ENCODE data around the gene CYB5D1.

The CYB5D1 gene

DNA sequence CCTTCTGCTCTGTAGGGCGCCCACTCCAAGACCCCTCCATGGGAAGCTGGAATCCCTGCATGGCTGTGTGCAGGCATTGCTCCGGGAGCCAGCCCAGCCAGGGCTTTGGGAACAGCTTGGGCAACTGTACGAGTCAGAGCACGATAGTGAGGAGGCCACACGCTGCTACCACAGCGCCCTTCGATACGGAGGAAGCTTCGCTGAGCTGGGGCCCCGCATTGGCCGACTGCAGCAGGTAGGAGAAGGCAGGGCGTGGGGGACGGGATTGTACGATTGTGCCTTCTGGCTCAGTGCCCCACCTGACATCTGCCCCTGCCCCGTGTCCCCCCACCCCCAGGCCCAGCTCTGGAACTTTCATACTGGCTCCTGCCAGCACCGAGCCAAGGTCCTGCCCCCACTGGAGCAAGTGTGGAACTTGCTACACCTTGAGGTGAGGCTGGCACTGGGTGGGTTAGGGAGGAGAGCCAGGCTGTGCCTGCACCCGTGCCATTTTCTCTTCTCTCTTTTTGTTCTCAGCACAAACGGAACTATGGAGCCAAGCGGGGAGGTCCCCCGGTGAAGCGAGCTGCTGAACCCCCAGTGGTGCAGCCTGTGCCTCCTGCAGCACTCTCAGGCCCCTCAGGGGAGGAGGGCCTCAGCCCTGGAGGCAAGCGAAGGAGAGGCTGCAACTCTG is 11.6 kb upstream of the CYB5D1 start:
- DNase-seq = no peak

DNA sequence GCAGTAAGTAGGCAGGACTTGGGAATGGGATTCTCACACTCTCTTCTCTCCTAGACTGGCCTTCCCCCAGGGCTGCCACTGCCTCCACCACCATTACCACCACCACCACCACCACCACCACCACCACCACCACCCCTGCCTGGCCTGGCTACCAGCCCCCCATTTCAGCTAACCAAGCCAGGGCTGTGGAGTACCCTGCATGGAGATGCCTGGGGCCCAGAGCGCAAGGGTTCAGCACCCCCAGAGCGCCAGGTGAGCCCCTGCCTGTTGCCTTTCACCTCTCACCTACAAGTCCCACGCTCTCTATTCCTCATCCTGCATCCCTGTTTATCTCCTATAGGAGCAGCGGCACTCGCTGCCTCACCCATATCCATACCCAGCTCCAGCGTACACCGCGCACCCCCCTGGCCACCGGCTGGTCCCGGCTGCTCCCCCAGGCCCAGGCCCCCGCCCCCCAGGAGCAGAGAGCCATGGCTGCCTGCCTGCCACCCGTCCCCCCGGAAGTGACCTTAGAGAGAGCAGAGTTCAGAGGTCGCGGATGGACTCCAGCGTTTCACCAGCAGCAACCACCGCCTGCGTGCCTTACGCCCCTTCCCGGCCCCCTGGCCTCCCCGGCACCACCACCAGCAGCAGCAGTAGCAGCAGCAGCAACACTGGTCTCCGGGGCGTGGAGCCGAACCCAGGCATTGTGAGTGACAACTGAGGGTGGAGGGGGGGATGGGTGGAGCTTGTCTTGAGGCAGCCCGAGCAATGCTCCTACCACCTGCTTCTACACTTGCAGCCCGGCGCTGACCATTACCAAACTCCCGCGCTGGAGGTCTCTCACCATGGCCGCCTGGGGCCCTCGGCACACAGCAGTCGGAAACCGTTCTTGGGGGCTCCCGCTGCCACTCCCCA is 10.8 kb upstream of the CYB5D1 start:
- DNase-seq = no peak

DNA sequence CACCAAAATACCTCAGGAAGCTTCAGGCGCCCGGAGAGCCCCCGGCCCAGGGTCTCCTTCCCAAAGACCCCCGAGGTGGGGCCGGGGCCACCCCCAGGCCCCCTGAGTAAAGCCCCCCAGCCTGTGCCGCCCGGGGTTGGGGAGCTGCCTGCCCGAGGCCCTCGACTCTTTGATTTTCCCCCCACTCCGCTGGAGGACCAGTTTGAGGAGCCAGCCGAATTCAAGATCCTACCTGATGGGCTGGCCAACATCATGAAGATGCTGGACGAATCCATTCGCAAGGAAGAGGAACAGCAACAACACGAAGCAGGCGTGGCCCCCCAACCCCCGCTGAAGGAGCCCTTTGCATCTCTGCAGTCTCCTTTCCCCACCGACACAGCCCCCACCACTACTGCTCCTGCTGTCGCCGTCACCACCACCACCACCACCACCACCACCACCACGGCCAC is 9.6 kb upstream of the CYB5D1 start:
- no peak for DNase-seq

DNA sequence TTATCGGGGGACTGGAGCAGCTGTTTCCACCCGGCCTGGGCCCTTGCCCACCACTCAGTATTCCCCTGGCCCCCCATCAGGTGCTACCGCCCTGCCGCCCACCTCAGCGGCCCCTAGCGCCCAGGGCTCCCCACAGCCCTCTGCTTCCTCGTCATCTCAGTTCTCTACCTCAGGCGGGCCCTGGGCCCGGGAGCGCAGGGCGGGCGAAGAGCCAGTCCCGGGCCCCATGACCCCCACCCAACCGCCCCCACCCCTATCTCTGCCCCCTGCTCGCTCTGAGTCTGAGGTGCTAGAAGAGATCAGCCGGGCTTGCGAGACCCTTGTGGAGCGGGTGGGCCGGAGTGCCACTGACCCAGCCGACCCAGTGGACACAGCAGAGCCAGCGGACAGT is 9.1 kb upstream of the CYB5D1 start:
- DNase-seq = no peak

DNA sequence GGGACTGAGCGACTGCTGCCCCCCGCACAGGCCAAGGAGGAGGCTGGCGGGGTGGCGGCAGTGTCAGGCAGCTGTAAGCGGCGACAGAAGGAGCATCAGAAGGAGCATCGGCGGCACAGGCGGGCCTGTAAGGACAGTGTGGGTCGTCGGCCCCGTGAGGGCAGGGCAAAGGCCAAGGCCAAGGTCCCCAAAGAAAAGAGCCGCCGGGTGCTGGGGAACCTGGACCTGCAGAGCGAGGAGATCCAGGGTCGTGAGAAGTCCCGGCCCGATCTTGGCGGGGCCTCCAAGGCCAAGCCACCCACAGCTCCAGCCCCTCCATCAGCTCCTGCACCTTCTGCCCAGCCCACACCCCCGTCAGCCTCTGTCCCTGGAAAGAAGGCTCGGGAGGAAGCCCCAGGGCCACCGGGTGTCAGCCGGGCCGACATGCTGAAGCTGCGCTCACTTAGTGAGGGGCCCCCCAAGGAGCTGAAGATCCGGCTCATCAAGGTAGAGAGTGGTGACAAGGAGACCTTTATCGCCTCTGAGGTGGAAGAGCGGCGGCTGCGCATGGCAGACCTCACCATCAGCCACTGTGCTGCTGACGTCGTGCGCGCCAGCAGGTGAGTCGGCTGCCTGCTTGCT is 8.6 kb upstream of the CYB5D1 start:
- peak in 1 of 2 donors; percentile 21 for DNase-seq

DNA sequence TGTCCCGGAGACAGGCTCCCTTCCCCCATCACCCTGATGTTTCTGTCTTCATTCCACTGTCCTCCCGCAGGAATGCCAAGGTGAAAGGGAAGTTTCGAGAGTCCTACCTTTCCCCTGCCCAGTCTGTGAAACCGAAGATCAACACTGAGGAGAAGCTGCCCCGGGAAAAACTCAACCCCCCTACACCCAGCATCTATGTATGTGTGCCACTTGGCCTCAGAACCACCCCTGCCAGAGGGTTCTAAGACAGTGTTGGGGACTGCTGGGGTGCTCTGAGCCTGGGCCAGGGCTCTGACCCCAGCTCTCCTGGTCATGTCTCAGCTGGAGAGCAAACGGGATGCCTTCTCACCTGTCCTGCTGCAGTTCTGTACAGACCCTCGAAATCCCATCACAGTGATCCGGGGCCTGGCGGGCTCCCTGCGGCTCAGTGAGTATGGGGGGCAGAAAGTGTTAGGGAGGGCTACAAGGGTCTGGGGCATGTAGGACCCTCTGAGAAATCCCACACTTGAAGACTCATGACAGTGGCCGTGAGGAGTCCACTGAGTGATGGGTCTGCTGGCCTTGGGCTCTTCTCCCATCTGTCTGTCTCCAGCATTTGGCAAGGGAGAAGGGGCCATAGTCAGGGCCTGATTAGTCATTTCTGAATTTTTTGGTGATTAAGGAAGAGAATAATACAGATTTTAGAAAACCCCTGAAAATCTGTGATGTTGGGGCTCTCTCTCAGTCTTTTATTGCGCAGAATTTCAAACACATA is 7.9 kb upstream of the CYB5D1 start:
- no peak for DNase-seq

DNA sequence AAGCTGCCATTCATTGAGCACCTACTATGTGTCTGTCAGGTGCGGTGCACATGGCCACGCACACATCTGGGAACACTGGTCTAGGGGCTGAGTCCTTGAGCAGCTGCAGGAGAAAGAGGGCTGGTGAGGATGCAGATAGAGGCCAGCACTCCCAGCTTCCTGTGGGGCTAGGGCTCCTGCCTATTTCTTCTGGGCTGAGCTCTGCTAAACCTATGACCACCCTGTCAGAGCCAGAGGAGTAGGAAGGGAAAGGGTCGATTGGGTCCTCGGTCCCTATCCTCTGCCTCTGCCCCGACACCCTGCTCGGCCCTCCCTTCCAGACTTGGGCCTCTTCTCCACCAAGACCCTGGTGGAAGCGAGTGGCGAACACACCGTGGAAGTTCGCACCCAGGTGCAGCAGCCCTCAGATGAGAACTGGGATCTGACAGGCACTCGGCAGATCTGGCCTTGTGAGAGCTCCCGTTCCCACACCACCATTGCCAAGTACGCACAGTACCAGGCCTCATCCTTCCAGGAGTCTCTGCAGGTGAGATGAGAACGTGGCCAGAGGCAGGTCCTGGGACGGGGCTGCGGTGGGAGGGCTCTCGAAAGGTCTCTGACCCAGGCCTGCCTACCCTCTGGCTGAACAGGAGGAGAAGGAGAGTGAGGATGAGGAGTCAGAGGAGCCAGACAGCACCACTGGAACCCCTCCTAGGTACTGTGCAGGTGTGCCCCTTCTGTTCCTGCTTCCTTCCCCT is 6.9 kb upstream of the CYB5D1 start:
- DNase-seq = peak in 1 of 2 donors; percentile 16

DNA sequence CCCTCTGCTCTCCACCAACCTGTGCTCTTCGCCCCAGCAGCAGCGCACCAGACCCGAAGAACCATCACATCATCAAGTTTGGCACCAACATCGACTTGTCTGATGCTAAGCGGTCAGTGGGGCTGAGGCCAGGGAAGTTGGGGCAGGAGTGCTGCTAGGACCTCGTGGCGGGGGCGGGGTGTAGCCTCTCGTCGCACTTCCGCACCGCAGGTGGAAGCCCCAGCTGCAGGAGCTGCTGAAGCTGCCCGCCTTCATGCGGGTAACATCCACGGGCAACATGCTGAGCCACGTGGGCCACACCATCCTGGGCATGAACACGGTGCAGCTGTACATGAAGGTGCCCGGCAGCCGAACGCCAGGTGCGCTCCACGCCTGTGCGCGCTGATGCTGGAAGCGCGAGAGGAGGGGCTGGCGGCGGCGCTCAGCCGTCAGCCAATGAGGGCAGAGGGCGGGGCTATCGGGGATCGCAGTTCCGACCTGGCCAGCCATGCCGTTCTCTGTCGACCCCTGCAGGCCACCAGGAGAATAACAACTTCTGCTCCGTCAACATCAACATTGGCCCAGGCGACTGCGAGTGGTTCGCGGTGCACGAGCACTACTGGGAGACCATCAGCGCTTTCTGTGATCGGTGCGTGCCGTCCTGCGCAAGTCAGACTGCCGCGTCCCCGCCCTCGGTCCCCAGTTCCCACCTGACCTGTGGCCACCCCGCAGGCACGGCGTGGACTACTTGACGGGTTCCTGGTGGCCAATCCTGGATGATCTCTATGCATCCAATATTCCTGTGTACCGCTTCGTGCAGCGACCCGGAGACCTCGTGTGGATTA is 6.2 kb upstream of the CYB5D1 start:
- DNase-seq = peak; percentile 94 to 95

DNA sequence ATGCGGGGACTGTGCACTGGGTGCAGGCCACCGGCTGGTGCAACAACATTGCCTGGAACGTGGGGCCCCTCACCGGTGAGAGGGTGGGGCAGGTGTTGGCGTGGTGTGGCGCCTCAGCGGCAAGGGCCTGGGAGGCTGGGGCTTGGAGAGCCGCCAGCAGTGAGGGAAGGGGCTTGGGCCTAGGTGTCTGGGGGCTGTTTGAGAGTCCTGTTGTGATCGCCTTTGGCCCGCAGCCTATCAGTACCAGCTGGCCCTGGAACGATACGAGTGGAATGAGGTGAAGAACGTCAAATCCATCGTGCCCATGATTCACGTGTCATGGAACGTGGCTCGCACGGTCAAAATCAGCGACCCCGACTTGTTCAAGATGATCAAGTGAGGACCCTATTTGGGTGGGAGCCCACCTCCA is 5.5 kb upstream of the CYB5D1 start:
- no peak for DNase-seq

DNA sequence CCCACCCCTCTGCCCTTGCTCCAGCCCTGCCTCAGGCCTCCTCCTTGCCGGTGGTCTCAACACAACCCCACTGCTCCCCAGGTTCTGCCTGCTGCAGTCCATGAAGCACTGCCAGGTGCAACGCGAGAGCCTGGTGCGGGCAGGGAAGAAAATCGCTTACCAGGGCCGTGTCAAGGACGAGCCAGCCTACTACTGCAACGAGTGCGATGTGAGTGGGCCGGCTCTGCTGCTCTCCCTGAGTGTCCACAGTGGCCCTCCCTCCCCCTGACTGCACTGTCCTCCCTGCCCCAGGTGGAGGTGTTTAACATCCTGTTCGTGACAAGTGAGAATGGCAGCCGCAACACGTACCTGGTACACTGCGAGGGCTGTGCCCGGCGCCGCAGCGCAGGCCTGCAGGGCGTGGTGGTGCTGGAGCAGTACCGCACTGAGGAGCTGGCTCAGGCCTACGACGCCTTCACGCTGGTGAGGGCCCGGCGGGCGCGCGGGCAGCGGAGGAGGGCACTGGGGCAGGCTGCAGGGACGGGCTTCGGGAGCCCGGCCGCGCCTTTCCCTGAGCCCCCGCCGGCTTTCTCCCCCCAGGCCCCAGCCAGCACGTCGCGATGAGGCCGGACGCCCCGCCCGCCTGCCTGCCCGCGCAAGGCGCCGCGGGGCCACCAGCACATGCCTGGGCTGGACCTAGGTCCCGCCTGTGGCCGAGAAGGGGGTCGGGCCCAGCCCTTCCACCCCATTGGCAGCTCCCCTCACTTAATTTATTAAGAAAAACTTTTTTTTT is 4.7 kb upstream of the CYB5D1 start:
- peak in 1 of 2 donors; percentile 35 for DNase-seq

DNA sequence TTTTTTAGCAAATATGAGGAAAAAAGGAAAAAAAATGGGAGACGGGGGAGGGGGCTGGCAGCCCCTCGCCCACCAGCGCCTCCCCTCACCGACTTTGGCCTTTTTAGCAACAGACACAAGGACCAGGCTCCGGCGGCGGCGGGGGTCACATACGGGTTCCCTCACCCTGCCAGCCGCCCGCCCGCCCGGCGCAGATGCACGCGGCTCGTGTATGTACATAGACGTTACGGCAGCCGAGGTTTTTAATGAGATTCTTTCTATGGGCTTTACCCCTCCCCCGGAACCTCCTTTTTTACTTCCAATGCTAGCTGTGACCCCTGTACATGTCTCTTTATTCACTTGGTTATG is 4.1 kb upstream of the CYB5D1 start:
- DNase-seq = peak in 1 of 2 donors; percentile 34

DNA sequence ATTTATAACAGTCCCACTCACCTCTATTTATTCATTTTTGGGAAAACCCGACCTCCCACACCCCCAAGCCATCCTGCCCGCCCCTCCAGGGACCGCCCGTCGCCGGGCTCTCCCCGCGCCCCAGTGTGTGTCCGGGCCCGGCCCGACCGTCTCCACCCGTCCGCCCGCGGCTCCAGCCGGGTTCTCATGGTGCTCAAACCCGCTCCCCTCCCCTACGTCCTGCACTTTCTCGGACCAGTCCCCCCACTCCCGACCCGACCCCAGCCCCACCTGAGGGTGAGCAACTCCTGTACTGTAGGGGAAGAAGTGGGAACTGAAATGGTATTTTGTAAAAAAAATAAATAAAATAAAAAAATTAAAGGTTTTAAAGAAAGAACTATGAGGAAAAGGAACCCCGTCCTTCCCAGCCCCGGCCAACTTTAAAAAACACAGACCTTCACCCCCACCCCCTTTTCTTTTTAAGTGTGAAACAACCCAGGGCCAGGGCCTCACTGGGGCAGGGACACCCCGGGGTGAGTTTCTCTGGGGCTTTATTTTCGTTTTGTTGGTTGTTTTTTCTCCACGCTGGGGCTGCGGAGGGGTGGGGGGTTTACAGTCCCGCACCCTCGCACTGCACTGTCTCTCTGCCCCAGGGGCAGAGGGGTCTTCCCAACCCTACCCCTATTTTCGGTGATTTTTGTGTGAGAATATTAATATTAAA is 3.6 kb upstream of the CYB5D1 start:
- peak in 1 of 2 donors; percentile 21 for DNase-seq

DNA sequence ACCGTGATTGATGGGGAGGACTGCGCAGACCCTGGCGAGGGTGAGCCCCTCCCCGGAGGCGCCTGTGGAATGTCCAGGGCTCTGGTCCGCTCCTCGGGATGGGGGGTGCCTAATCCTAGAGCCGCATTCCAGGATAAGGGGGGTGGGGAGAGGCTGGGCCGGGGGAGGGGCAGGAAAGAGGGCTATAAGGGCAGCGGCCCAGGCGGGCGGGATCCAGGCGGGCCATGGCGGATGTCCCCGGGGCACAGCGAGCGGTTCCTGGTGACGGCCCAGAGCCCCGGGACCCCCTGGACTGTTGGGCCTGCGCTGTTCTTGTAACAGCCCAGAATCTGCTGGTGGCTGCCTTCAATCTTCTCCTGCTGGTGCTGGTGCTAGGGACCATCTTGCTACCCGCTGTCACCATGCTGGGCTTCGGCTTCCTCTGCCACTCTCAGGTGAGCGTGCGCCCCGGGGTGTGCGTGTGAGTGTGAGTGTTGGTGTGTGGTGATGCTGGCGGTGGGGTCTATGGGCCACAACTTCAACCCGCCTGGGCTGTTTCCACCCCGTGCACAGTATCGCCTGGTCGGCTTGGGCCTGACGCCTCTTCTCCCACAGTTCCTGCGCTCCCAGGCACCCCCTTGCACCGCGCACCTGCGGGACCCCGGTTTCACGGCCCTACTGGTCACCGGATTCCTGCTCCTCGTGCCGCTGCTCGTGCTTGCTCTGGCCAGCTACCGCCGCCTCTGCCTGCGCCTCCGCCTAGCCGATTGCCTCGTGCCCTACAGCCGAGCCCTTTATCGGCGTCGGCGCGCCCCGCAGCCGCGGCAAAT is 2.7 kb upstream of the CYB5D1 start, which contains the start of gene TMEM88:
Gene TMEM88, plus strand, starts transcription at position 216 of the 809 bp plus-strand sequence. Its CDS starts 9 bp downstream, at position 225.
- DNase-seq = peak; percentile 39 to 44

DNA sequence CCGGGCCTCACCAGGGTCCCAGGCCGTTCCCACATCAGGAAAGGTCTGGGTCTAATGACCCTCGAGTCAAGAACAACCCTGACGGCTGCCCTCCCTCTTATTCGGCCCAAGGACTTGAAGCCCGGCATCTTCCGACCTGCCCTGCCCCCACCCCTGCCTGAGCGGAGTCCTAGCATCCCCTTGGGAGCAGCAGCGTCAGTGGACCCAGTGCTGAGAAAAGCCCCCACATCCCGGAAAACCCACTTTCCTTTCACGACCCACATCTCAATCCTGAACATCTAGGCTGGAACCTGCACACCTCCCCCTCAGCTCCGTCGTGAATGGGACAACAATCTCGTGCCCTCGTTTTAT is 2.2 kb upstream of the CYB5D1 start:
- DNase-seq = no peak

DNA sequence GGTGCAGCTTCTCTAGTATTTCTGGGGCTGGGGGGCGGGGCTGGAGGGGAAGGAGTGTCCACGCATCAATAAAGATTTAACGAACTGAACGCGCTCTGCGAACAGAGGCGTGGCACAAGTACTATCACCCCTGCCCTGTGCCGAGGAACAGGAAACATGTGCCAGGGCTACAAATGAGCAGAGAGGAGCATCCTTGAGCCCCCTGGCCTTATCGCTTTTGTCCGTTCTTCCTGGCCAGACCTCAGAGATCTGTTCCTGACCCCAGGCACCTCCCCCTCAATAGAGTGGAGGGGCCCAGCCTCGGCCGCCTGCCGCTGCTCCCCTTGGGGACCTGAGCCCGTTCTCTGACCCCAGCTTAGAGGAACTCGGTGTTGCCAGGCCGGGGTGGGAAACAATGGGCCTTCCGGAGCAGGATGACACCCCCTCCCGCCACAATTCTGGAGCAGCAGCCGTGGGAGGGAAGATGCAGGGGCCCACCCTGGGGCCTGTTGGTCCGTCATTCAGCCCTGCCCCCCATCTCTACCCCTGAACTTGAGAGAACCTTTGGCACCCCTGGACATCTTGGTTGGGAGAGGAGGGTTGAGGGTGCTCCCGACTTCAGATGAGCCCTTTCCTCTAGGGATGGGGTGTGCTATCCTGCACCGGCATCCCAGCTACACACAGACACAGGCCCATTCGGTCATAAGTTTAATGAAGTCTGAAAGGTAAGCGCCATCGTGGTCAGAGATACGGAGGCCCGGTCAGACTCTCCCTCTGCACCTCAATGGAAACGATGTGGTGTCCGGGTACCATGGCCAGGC is 1.6 kb upstream of the CYB5D1 start:
- DNase-seq = peak; percentile 54 to 58

DNA sequence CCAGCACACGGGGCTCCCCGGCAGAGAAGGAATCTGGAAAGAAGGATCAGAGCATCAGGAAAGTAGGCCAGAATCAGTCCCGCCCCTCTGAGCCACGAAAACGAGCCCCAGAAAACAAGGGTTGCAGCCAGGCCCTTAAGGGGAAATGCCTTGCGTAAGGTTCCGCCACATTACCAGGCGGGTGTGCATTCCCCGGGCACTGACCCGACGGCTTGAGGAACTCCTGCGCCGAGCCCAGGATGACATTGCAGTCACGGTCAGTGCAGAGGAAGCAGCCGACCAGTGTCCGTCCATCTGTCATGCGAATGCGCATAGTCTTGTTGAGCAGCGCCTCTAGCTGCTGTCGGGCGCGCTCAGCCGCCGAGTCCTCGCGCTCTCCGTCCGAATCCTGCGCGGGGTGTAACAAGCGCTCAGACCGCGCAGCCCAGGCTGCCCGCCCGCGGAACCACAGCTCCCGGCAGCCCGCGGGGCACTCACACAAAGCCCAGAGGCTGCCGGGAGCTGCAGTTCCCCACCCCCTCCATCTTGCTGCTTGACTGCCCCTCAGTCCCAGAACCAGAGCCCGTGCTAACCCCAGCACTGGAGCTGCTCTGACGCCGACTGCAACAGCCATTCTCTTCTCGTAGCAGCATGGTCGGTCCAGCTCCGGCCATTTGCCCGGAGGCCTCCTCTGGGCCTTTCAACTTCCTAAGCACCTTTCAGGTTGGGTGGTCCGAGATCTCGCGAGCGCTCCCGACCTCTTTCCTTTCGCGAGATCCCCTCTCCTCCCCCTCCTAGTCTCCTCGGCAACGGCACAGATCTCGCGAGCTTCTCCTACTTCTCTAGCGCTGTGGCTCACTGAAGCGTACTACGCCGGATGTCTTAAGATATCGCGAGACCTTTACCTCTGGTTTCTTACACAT is 741 bp upstream of the CYB5D1 start, which contains the start of gene NAA38:
Gene NAA38, minus strand, starts transcription at position 749 of the 902 bp plus-strand sequence. Its CDS starts 96 bp downstream, at position 653.
- DNase-seq = peak; percentile 97 to 98

DNA sequence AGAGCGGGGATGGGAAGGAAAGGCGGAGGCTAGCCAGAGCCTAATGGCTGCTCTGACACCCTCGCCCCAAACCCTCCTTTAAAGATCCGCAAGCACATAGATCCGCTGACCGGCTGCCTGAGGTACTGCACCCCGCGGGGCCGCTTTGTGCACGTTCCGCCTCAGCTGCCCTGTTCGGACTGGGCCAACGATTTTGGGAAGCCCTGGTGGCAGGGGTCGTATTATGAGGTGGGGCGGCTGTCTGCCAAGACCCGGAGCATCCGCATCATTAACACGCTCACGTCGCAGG is 663 bp downstream of the CYB5D1 start:
- DNase-seq = peak; percentile 49 to 61

Data from CD4-positive, alpha-beta T cell treated with Interleukin-1 beta for 1 hour (primary cell).